DOHH2 (cell line): ENCODE data around the gene GALNTL6.

Experiments used
- EZH2phosphoT487 ChIP-seq: fragments of 200-600 bp; sonication (generic); IDR thresholded peaks from 2 replicates; pipeline ENCODE4 v1.6.1; 2017; ENCODE audit warnings: borderline replicate concordance, mild to moderate bottlenecking, antibody characterized with exemption, low read length, moderate library complexity, mixed read lengths
- TF ChIP-seq, protein P1 (sequence below): fragments of 200-600 bp; sonication (generic); IDR thresholded peaks from one replicate; pipeline ENCODE4 v1.5.1; 2014; ENCODE audit warnings: antibody characterized with exemption, mild to moderate bottlenecking, low read depth, low read length; ENCODE audit not compliant: poor library complexity, severe bottlenecking

DNA sequence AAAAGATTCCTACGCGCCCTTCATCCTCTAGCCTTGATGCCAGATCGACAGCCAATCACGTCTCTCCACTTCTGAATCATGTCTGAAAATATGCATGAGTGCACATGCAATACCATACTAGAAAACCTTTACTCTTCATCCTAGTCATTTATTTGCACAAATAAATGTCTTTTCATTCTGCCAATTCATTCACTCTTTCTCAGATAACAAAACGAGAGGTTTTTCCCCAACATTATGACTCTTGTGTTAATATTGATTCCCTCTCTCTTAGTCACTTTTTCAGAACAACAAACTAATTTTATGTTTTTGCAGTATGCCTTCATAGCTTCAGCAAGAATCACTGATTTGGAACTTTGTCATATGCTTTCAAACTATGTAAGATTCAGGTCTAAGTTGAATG lies 806.0 kb downstream of the GALNTL6 start:
- TF ChIP-seq, protein P1, sequence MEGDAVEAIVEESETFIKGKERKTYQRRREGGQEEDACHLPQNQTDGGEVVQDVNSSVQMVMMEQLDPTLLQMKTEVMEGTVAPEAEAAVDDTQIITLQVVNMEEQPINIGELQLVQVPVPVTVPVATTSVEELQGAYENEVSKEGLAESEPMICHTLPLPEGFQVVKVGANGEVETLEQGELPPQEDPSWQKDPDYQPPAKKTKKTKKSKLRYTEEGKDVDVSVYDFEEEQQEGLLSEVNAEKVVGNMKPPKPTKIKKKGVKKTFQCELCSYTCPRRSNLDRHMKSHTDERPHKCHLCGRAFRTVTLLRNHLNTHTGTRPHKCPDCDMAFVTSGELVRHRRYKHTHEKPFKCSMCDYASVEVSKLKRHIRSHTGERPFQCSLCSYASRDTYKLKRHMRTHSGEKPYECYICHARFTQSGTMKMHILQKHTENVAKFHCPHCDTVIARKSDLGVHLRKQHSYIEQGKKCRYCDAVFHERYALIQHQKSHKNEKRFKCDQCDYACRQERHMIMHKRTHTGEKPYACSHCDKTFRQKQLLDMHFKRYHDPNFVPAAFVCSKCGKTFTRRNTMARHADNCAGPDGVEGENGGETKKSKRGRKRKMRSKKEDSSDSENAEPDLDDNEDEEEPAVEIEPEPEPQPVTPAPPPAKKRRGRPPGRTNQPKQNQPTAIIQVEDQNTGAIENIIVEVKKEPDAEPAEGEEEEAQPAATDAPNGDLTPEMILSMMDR: no peak
- TF ChIP-seq EZH2phosphoT487: no peak
